Measurements from ENCODE around the gene BTBD9.

DNA sequence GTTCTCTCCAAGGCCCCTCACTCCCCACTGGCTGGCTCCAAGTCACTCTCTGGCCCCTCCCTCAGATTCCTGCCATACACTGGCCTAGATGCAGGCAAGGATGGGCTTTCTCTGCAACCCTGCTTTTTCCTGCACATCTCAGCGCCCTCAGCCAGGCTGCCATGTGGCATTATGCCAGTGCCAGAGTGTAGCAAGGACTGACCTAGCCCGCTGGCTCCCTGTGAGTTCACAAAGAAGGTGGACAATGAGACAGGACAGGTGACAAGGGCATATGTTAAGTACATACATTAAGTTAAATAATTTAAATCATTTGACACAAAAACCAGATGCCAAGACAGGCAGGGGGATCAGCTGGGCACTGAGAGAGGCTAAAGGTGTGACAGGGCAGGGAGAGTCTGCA lies 425.6 kb downstream of the BTBD9 start:
- no peak for TF ChIP-seq POLR2AphosphoS5 (IDR thresholded peaks at IDR 0.05; ENCODE audit: borderline replicate concordance, low read depth, low read length)
- TF ChIP-seq EZH2 (IDR thresholded peaks at IDR 0.05), result no peak
- TF ChIP-seq FOXP2 (optimal IDR thresholded peaks at IDR 0.05; ENCODE audit: control extremely low read depth, extremely low read length, insufficient read depth), result no peak
